HG03196 (cell line): Measurements from ENCODE around the gene TNFAIP8.

Experiments
- ATAC-seq: cut with Tn5 transposase; IDR thresholded peaks from one replicate; pipeline ENCODE4 v1.9.1; 2021; ENCODE audit not compliant: unreplicated experiment

TNFAIP8 gene

GRCh38 chr5:119328753-119329602, 26.8 kb upstream of the TNFAIP8 start:
- no peak for ATAC-seq

DNA sequence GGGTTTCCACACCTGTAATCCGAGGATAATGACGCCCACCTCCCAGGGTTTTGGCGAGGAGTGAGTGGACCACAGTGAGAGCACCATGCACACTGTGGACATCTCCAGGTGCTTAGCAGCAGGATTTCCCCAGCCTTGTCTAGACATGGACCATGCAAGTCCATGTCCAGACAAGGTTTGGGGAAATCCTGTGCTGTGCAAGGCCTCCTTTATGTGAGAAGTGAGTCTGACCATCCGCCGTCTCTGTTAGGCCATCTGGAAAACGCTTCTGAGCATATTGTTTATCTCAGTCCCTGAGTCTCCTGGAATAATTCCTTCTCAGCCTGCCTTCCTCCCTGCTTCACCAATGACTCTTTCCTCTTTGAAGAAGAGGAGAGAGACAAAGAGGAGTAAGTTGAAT, 26.2 kb upstream of the TNFAIP8 start:
- ATAC-seq: no peak

DNA sequence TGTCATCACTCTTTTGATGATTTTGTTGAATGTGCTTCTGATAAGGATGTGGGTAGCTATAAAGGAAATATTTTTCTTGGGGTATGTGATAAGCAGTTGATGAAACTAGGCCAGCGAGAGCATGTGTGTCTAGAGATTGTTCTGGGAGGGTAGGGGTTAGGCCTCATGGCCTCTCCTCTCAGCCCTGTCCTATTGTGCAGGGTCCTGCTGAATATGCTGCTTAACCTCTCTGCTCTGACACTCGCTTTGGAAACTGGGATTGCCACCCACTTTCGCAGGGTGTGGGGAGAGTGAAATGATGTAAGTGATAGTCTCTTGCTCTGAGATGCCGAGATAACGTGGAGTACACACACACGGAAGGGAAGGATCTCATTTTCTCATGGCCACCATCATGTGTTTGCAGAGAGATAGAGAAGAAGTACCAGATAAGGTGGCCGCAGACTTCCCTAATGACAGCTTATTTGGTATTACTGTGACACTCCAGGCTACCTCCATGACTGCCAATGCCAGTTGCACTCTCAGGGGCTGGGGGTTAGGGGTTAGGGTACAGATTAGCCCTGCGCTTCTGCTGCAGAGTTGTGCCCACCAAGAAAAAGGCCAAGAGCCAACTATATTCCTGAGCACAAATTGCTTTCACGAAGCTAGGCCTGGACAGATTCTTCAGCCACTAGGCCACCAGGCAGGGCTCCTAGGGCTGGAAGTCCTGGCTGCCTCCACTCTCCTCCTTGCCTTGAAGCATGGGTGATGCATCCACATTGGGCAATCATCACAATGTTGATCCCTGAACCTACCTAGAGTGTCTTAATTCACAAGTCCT, 25.2 kb upstream of the TNFAIP8 start:
- ATAC-seq: no peak

GRCh38 chr5:119331566-119332095, 24.2 kb upstream of the TNFAIP8 start:
- ATAC-seq: no peak

DNA sequence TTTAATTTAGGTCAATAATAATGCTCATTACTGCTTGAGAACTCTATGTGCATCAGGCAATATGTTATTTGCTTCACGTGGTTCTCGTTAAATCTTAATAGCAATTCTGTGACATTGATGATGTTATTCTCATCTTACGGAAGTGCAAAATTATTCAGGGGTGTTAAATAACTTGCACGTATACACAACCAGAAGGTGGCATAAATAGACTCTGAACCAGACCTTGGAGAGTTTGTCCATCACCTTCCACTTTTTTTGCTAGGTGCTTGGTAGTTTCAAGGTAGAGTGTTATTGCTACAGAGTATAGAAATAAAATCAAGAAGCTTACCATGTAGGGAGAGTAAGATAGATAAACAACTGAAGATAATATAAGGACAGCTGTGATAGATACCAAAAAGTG, 23.6 kb upstream of the TNFAIP8 start:
- no peak for ATAC-seq

DNA sequence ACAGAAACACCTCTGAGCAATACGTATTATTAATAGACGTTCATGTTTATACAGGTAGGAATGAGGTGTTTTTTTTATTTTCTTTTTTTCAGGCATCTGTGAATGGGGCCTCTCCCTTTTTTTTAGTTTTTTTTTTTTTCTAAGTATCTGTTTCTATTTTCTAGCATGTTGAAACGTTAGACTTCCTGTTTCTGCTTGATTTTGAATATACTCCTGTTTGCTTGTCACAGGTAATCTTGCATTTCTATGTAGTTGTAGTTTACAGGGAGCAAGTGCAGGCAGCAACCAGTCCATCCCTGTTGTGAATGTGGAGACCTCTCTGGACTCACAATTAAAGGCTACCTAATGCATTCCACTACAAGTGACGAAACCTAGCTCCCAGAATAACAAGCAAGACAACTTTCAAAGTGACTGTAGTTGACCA, 22.8 kb upstream of the TNFAIP8 start:
- ATAC-seq: peak; percentile 26

DNA sequence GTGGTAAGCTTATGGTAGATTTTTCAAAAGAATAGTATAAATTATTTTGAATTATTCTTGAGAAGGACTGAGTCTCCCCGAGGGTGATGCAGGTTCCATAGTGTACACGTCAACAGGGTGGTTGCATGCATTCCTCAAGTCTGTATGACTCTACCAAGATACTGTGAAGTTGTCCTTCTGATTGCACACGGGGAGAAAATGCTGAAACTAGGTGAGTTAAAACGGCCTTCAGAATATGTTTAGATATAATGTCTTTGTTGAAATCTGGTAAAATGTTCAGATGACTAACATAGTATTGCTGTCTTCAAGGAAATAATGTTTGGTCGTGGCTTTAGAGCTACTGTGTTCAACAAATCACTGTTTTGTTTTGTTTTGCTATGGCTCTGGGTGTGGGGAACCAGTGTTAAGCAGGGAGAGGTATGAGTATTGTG, 22.4 kb upstream of the TNFAIP8 start:
- ATAC-seq: peak; percentile 0

DNA sequence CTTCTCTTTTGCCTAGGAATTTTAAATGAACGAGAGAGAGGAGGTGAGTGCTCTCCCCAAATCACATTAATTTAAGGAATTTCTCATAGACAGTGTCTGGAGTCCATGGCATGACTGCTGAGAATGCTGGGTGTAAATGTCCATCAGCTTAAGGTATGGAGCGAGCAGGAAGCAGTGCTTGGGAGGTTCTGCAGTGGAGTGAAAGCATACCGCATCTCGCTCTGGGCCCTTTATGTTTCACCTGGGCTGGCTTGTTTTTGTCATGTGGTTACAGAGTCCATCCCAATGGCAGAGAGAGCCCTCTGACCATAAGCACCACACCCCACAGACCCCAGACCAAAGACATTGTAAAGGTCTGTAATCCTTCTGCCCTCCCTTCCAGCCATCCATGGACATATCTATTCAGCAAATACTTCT, 20.6 kb upstream of the TNFAIP8 start:
- ATAC-seq: no peak

DNA sequence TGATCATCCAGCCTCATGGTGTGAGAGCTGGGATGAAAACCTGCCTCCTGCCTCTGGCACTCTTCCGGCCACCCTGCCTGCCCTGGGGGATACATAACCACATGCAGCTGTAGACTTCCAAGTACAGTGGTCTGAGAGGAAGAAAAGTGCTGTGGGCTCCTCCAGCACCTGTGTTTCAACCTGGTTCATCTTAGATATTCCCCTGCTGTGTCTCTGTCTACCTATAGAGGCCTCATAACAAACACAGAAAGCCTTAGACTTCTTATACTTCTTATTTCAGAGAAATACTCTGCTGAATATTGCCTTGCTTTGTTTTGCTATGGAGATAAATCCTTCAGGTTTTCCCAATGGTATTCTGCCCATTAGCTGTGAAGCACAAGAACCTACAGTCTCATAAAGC, 19.6 kb upstream of the TNFAIP8 start:
- no peak for ATAC-seq

GRCh38 chr5:119336845-119337580, 18.8 kb upstream of the TNFAIP8 start:
- ATAC-seq: no peak

DNA sequence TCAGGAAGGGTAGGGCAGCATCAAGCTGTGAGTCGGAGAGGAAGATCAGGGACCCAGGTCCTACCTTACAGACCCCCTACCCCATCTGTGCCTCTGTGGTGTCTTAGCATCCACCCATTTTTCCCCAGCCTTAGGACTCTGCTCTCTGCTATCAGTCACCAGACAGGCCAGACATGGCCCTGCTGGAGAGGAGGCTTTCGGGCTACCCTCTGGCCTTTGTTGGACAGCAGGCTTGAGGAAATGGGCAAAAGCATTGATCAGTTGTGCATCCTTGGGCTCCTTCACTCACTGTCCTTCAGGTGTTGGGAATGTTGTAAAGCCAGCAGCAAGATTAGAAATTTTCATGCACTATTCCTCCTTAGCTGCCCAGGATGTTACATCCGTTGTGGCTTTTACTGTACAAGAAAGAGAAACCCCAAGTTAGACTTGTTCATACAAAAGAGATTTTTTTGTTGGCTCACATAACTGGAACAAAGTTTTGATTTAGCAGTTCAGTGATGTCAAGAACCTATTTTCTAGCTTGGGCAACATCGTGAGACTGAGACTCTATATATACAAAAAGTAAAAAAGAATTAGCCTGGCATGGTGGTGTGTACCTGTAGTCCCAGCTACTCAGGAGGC, 17.4 kb upstream of the TNFAIP8 start:
- no peak for ATAC-seq

DNA sequence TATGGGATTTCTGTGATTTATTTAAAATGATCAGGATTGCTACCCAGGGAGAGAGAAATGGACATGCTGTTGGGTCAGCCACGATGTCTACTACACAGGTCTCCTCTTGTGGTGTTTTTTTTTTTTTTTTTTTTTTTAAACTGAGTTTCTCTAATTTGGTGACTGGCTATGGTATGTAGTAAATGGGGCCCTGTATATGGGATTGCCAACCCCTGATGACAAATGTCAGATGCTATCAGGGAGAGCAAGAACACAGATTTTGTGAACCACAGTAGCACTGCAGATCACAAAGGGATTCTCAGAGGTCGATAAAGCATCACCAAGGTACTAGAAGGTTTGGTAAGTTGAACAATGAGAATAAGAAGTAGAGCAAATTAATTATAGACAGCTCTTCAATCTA, 16.5 kb upstream of the TNFAIP8 start:
- no peak for ATAC-seq

DNA sequence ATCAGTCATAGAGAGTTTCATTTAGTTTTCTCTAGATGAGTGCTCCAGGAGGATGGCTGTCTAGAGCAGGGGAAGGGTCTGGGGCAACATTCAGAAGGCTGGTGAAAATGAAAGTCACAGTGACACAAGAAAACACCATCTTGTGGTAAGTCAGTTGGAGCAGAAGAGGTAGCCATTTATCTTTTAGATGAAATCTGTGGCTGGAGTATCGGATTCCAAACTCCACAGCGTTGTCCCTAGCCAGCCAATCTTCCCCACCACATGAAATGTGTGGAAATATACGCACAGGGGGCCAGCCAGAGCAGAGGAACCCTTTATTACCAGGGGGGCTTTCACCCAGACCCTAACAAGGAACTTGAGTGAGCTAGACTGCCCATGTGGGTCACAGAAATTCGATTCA, 15.9 kb upstream of the TNFAIP8 start:
- no peak for ATAC-seq

DNA sequence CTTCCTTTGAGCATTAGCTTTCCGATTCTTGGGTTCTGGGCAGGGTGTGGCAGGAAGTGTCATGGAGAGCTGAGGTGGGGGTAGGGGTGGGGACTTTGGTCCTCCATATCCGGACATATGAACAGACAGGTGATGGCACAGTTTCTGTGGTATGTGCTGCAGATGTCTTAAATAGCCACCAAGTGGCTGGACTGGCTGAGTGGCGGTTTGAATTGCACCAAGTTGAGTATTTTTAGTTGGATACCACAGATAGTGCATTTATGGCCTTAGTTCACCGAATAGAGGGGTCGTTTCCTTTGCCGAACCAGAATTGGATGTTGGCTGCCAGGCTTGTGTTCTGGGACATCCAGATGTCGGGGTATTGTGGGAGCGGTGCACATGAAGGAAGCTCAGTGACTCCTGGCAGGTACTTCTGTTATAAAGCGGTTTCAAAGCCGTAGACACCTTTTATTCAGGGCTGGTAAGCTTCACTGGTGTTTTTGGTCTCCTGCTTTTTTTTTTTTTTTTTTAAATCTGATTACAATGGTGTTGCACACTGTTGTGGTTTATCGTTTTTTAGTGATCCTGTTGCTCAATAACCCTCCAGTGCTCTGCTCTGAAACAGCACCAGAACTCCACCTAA, 15.1 kb upstream of the TNFAIP8 start:
- ATAC-seq: peak; percentile 68

DNA sequence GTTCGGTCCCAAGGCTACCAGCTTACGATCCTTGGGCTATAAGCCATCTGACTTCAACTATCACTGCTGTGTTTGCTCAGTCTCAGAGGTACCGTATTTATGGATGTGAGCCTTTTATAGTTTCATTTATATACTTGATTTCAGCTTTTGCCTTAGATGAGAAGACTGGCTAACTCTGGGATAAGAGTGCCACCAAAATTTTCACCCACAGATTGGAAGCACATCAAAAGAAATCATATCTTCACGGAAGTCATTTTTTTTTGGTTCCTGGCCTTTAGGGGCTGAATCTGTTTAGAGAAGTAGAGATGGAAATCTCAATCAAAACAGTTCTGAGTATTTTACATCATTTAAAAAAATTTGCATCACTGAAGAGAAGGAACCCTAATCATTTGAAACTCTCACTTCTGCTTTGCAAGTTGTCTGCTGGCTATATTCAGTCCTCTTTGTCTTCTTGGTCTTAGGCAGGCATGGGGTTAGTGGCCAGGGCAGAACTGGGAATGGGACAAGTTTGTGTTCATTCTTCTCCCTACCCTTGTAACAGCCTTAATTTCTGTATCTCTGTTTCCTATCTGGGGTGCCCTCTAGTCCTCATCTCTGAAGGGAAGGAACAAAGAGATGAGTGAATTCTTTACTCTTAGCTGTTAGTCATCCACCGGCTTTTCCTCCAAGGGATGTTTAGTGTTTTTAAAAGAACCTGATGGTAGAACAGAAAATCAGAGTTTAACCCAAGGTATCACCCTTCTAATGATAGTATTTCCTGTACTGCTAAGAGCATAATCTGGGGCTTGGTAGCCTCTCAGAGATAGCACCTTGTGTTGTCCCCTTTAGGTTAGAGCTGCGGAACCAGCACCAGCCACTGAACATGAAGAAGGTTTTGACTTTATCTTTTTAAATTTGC, 14.1 kb upstream of the TNFAIP8 start:
- ATAC-seq: peak; percentile 45

GRCh38 chr5:119342406-119342805, 13.4 kb upstream of the TNFAIP8 start:
- no peak for ATAC-seq

DNA sequence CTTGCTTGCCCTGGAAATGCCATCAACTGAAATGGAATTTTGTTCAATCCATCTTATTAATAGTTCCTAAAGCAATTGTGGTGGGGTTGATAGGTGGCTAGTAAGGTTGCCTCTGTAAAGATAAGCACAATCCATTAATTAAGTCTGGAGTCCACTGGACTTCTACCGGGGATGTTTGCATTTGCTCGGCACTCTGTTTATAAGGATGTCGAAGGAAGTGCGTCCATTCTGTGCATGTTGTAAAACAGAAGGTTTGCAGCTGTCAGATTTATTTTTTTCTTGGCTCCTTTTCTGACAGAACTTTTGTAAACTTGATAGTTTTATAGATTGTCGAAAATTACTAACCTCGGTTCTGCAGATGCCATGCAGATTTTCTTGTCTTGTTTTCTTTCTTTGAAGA, 12.8 kb upstream of the TNFAIP8 start:
- no peak for ATAC-seq

DNA sequence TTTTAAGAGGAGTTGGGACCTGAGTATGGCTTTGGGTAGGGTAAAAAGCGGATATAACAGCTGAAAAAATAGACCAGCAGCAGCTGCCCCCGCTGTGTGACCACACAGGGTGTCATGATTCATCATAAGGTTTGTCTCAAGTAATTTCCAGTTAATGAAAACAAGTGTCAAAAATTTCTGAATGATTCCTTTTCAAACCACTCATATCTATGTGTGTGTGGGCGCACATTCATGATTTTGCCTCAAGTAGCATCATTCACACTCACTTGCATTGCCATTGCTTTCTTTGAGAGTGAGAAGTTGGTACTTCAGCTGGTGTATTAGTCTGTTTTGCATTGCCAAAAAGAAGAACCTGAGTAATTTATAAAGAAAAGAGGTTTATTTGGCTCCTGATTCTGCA, 12.1 kb upstream of the TNFAIP8 start:
- no peak for ATAC-seq

- ATAC-seq: no peak
These were observed 11.6 kb upstream of the TNFAIP8 start for GRCh38 chr5:119344231-119344630.
